ENCODE measurements around the gene PAQR6. TPM values are rescaled to one million over a fixed set of nuclear protein-coding genes. Genes with fewer than 3 reads are reported as not detected.

The PAQR6 gene
- polyA plus RNA-seq, 1 experiment = 0.06 TPM

DNA sequence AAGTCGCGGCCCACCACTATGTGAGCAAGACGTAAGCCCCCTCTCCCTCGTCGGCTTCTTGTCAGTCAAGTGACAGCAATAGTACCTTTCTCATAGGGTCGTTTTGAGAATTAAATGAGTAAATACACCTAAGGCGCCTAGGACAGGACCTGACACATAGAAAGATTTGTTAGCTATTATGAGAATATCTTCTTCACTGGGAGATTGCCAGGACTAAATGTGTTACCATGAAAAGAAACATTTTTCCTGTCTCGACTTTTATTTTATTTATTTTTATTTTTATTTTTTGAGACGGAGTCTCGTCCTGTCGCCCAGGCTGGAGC, 34.3 kb downstream of the PAQR6 start:
- POLR2A ChIA-PET = interaction anchor here (1.3 kb wide), 1 partner anchor 69 kb away, joined by 3 read pairs; the partner anchor contains the start of gene SMG5
- H3K36me3 ChIP-seq (ENCODE audit: control insufficient read depth, insufficient read depth, low read length) = peaks cover 9% of the 10 kb centered on the region
- TF ChIP-seq, protein P1, sequence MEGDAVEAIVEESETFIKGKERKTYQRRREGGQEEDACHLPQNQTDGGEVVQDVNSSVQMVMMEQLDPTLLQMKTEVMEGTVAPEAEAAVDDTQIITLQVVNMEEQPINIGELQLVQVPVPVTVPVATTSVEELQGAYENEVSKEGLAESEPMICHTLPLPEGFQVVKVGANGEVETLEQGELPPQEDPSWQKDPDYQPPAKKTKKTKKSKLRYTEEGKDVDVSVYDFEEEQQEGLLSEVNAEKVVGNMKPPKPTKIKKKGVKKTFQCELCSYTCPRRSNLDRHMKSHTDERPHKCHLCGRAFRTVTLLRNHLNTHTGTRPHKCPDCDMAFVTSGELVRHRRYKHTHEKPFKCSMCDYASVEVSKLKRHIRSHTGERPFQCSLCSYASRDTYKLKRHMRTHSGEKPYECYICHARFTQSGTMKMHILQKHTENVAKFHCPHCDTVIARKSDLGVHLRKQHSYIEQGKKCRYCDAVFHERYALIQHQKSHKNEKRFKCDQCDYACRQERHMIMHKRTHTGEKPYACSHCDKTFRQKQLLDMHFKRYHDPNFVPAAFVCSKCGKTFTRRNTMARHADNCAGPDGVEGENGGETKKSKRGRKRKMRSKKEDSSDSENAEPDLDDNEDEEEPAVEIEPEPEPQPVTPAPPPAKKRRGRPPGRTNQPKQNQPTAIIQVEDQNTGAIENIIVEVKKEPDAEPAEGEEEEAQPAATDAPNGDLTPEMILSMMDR (IDR thresholded peaks at IDR 0.05; ENCODE audit: insufficient read depth, low read depth, low read length) = no peak
- CTCF ChIA-PET = interaction anchor here (0.8 to 3.8 kb wide), 8 partner anchors 11 to 123 kb away, joined by 3 to 37 read pairs (median 4); no protein-coding TSS in a partner anchor
- peak overlapping the region; percentile 47 for H3K4me3 ChIP-seq (ENCODE audit: low read depth, low read length)
- H3K27me3 ChIP-seq (ENCODE audit: control insufficient read depth, insufficient read depth, low read length) = no peaks in the 10 kb centered on the region
- DNase-seq (ENCODE audit: low read depth) = no peak

DNA sequence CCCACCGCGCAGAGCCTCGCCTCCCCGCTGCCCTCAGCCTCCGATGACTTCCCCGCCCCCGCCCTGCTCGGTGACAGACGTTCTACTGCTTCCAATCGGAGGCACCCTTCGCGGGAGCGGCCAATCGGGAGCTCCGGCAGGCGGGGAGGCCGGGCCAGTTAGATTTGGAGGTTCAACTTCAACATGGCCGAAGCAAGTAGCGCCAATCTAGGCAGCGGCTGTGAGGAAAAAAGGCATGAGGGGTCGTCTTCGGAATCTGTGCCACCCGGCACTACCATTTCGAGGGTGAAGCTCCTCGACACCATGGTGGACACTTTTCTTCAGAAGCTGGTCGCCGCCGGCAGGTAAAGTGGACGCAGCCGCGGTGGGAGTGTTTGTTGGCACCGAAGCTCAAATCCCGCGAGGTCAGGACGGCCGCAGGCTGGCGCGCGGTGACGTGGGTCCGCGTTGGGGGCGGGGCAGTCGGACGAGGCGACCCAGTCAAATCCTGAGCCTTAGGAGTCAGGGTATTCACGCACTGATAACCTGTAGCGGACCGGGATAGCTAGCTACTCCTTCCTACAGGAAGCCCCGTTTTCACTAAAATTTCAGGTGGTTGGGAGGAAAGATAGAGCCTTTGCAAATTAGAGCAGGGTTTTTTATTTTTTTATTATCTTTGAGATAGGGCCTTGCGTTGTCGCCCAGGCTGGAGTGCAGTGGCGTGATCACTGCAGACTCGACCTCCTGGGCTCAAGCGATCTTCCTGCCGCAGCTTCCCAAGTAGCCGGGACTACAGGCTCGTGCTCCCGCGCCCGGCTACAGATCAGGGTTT, 34.8 kb downstream of the PAQR6 start, which contains the start of gene PMF1:
Gene PMF1, plus strand, starts transcription at position 175 of the 811 bp plus-strand sequence. Its CDS starts 9 bp downstream, at position 184.
- peaks cover 11% of the 10 kb centered on the region for H3K36me3 ChIP-seq (ENCODE audit: control insufficient read depth, insufficient read depth, low read length)
- ChIA-PET CTCF (interaction anchor here (0.8 to 3.8 kb wide), 11 partner anchors 12 to 123 kb away, joined by 3 to 37 read pairs (median 4); no protein-coding TSS in a partner anchor), POLR2A (interaction anchor here (0.6 to 1.3 kb wide), 7 partner anchors 12 to 357 kb away, joined by 3 to 13 read pairs (median 3); partner anchors contain the start of genes SLC25A44 and SMG5)
- no peaks in the 10 kb centered on the region for H3K27me3 ChIP-seq (ENCODE audit: control insufficient read depth, insufficient read depth, low read length)
- TF ChIP-seq, protein P1 (IDR thresholded peaks at IDR 0.05; ENCODE audit: insufficient read depth, low read depth, low read length) = no peak
- peak within 1 kb of the TSS; percentile 47 for H3K4me3 ChIP-seq (ENCODE audit: low read depth, low read length)
- peak; percentile 83 for DNase-seq (ENCODE audit: low read depth)

DNA sequence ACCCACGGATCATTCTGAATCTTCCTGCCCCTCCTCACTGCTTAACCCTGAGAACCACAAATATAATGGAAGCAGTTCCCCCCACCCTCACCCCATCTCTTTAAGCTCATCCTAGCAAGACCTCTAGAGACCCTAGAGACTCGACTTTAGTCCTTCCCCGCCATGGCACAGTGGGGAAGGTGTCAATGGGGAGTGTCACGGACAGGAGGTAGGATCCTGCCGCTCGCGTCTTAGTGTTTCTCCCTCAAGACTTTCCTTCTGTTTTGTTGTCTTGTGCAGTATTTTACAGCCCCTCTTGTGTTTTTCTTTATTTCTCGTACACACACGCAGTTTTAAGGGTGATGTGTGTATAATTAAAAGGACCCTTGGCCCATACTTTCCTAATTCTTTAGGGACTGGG, 35.7 kb downstream of the PAQR6 start:
- Histone ChIP-seq H3K36me3 (ENCODE audit: control insufficient read depth, insufficient read depth, low read length) (peaks cover 13% of the 10 kb centered on the region), H3K4me3 (ENCODE audit: low read depth, low read length) (no peak overlapping the region; the same call in 1 of the 2 replicates), H3K27me3 (ENCODE audit: control insufficient read depth, insufficient read depth, low read length) (no peaks in the 10 kb centered on the region)
- ChIA-PET CTCF (interaction anchor here (0.9 to 3.8 kb wide), 6 partner anchors 13 to 115 kb away, joined by 3 to 37 read pairs (median 4); no protein-coding TSS in a partner anchor), POLR2A (interaction anchor here (0.7 to 1.3 kb wide), 2 partner anchors 12 to 71 kb away, joined by 3 to 13 read pairs; partner anchors contain the start of gene SMG5)
- DNase-seq (ENCODE audit: low read depth) = no peak
- TF ChIP-seq, protein P1 (IDR thresholded peaks at IDR 0.05; ENCODE audit: insufficient read depth, low read depth, low read length) = no peak

DNA sequence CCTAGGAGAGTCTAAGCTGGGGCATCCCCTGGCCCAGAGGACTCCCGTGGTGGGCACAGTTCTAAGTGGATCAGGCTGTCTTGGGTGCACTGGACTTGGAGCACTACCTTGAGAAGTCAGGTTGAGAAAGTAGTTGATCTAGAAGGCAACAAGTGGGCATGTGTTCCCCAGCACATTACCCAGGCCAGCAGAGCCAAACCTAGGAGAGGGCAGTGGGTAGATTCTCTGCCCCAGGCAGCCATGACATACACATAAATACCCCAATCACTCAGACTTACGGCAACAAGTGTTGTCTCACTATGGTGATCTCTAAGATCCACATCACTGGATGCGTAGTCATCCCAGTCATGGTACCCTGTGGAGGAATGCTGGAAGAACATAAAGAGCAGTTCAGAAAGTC, 36.6 kb downstream of the PAQR6 start:
- Histone ChIP-seq H3K4me3 (ENCODE audit: low read depth, low read length) (no peak overlapping the region), H3K27me3 (ENCODE audit: control insufficient read depth, insufficient read depth, low read length) (no peaks in the 10 kb centered on the region), H3K36me3 (ENCODE audit: control insufficient read depth, insufficient read depth, low read length) (peaks cover 13% of the 10 kb centered on the region)
- TF ChIP-seq, protein P1 (IDR thresholded peaks at IDR 0.05; ENCODE audit: insufficient read depth, low read depth, low read length) = no peak
- ChIA-PET CTCF (interaction anchor here (0.8 to 2.5 kb wide), 2 partner anchors 13 to 114 kb away, joined by 3 to 5 read pairs; no protein-coding TSS in a partner anchor), POLR2A (no interaction called here)
- DNase-seq (ENCODE audit: low read depth) = no peak

DNA sequence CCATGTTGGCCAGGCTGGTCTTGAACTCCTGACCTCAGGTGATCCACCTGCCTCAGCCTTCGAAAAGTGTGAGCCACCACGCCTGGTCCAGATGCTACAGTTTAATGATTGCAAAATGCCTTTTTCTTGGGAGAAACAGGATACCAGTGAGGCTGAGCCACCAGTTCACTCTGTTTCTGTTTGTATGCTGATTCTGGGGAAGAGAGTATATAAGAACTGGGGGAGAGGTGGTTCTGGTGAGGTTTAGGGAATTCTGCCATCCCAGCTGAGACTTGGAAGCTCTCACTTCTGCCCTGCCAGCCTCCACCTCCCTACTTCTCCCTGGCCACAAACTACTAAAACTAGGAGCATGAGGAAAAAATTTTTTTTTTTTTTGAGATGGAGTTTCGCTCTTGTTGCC, 43.2 kb downstream of the PAQR6 start:
- Histone ChIP-seq H3K36me3 (ENCODE audit: control insufficient read depth, insufficient read depth, low read length) (peaks cover 12% of the 10 kb centered on the region), H3K4me3 (ENCODE audit: low read depth, low read length) (no peak overlapping the region), H3K27me3 (ENCODE audit: control insufficient read depth, insufficient read depth, low read length) (no peaks in the 10 kb centered on the region)
- DNase-seq (ENCODE audit: low read depth) = no peak
- POLR2A ChIA-PET = no interaction called here
- TF ChIP-seq, protein P1 (IDR thresholded peaks at IDR 0.05; ENCODE audit: insufficient read depth, low read depth, low read length) = no peak
- CTCF ChIA-PET = interaction anchor here (1.1 kb wide), 1 partner anchor 115 kb away, joined by 3 read pairs; no protein-coding TSS in a partner anchor
